Activated CD8-positive, alpha-beta memory T cell treated with anti-CD3 and anti-CD28 coated beads, Interleukin-2, amount 50 U/mL, for 48 hours (primary cell): ENCODE measurements around the gene PRSS50.

Experiments
- DNase-seq: peaks from one replicate; pipeline ENCODE4 v3.0.0-alpha.2; 2020

PRSS50 gene

DNA sequence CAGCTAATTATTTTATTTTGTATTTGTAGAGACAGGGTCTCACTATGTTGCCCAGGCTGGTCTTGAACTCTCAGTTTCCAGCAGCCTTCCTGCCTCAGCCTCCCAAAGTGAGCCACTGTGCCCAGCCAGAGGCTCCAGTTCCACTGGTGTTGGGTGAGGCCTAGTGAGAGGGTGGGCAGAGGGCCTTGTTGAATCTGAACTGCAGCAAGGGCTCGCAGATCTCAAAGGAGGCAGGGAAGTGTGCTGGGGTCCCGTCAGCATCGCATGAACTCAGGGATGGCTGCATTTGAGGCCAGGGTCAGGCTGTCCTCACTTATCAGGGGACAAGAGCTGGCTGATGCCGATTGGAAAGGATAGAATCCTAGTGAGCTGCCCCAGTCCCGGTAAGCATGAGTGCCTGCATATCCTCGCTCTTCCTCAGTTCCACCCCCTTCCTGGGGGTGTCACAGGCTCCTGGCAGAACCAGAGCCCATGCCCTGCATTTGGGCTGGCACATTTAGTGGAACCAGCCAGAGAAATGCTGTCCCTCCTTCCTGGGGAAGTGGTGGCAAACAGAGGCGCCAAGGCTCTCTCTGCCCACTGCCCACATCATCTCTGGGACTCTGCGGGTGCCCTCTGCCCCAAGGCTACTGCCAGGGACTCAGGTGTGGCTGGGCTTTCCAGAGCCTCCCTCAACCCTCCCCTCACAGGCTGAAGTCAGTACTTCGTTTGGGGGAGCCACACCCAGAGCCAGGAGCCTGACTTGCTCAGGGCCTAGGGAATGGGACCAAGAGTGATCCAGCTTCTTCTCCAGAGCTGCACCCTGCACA, 48.3 kb downstream of the PRSS50 start:
- DNase-seq, result no peak

- no peak for DNase-seq
These were observed 49.1 kb downstream of the PRSS50 start for GRCh38 chr3:46668591-46668990.

GRCh38 chr3:46668116-46668515, 49.6 kb downstream of the PRSS50 start:
- DNase-seq, result no peak

GRCh38 chr3:46667657-46668056, 50.0 kb downstream of the PRSS50 start:
- no peak for DNase-seq

DNA sequence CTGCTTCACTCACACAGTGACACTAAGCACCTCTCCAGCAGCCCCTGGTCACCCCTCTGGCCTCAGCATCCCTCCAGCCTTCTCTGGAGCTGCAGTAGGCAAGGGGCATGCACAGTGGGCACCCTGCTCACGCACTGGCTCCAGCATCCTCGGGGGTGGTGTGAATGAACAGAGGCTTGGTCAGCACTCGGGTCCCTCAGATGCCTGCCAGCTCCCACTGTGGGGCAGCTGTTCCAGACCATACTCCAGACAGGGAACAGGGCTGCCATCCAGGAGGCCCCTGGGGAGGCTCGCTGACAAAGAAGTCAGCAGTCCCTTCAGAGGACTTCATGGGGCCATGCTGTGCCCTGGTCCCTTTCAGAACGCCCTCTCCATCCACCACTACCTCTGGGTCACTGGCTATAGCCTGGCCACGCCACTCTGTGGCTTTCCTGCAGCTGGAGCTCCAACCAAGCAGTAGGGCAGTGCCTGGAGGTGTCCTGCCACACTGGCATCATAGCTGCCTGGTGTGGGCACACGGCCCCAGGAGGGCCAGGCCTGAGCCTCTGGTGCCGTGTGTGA, 50.5 kb downstream of the PRSS50 start:
- DNase-seq, result no peak

GRCh38 chr3:46666453-46666845, 51.2 kb downstream of the PRSS50 start:
- DNase-seq, result no peak

- no peak for DNase-seq
These were observed 51.8 kb downstream of the PRSS50 start for GRCh38 chr3:46665763-46666452.

GRCh38 chr3:46664971-46665762, 52.5 kb downstream of the PRSS50 start:
- DNase-seq, result no peak

GRCh38 chr3:46664188-46664970, 53.3 kb downstream of the PRSS50 start:
- peak; percentile 36 for DNase-seq

DNA sequence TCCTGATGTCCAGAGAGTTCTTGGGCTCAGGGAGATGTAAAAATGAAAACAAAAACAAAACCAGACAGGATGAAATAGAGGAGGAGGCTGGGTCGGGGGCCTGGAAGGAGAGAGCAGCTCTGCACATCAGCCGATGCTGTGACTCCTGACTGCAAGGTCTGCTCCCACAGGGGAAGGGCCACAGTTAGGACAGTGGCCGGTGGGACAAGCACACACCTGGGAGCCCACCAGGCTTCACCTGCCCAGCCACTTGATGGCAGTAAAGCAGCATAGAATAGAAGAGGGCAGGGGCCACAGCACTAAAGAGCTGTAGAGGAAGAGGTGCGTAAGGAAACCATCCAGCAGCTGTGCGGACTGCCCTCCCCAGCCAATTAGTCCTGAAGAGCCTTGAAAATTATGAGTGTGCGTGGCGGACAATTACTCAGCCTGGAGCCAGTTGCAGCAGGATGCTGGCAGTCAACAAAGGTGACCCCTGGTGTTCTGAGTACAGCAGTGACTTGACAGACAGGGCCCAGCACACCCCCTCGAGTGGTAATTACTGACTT, 54.0 kb downstream of the PRSS50 start:
- peak; percentile 35 for DNase-seq

GRCh38 chr3:46662771-46663551, 54.7 kb downstream of the PRSS50 start:
- peak; percentile 41 for DNase-seq
